ENCODE measurements around the gene CREB3L2.

The CREB3L2 gene

DNA sequence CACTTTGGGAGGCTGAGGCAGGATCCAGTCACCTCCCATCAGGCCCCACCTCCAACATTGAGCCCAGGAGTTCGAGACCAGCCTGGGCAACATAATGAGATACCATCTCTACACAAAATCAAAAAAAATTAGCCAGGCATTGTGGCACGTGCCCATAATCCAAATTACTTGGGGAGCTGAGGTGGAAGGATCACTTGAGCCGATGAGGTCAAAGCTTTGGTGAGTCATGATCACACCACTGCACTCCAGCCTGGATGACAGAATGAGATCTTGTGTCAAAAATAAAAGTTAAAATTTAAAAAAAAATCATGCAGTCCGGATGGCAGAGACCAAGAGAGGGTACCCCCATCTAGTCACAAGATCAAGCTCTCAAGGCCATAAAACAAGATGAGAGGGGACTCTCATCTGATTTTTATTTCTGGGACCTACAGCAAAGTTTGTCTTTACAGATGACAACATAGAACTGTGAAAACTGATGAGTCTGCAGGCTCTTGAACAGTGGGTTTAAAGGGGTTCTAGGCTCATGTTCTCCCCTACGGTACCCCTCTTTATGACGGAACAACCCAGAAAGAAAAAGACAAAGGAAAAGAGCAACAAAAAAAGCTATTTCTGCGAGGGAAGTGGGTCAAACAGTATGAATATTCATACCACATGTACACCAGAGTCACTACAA lies 28.9 kb upstream of the CREB3L2 start:
- no CpG with 5 or more reads among the region's 7 CpGs for WGBS (ENCODE audit: extremely low coverage, insufficient coverage, insufficient read length)
- Histone ChIP-seq H3K4me2 (ENCODE audit: low read length) (no peak overlapping the region), H3K18ac (ENCODE audit: low read length) (no peak overlapping the region), H4K91ac (ENCODE audit: low read depth, low read length) (peak overlapping the region; percentile 20), H2BK12ac (ENCODE audit: low read length) (no peak overlapping the region), H2AFZ (ENCODE audit: insufficient read depth, low read length, poor library complexity) (no peak overlapping the region), H2BK120ac (ENCODE audit: insufficient read depth, low read length, poor library complexity) (no peak overlapping the region), H3K14ac (ENCODE audit: low read length) (no peak overlapping the region), H3K79me2 (ENCODE audit: control insufficient read depth, insufficient read depth, low read length, poor library complexity) (no peaks in the 10 kb centered on the region), H3K4me3 (ENCODE audit: low read depth, low read length) (no peak overlapping the region), H3K27me3 (ENCODE audit: insufficient read depth, low read length) (no peaks in the 10 kb centered on the region), H3K9ac (ENCODE audit: low read length) (no peak overlapping the region), H3K79me1 (ENCODE audit: low read length) (peaks cover 3% of the 10 kb centered on the region), H3K9me3 (ENCODE audit: insufficient read depth, low read depth, low read length) (peaks cover 2% of the 10 kb centered on the region), H4K12ac (ENCODE audit: low read depth, low read length) (no peak overlapping the region), H3K4me1 (ENCODE audit: control insufficient read depth in 1 of 2, insufficient read depth in 2 of 2, low read length in 2 of 2) (no peaks in the 10 kb centered on the region), H2AK5ac (ENCODE audit: low read length) (no peak overlapping the region), H3K36me3 (ENCODE audit: control insufficient read depth in 1 of 2, insufficient read depth in 2 of 2, low read length in 2 of 2) (no peaks in the 10 kb centered on the region), H4K8ac (ENCODE audit: low read depth, low read length) (no peak overlapping the region), H3K23ac (ENCODE audit: low read length) (no peak overlapping the region), H3K4ac (ENCODE audit: low read depth, low read length) (no peak overlapping the region), H3K27ac (ENCODE audit: low read depth, low read length) (no peak overlapping the region), H2BK5ac (ENCODE audit: low read depth, low read length, poor library complexity) (no peak overlapping the region)
- DNase-seq, result peak in 1 of 2 donors; percentile 16

DNA sequence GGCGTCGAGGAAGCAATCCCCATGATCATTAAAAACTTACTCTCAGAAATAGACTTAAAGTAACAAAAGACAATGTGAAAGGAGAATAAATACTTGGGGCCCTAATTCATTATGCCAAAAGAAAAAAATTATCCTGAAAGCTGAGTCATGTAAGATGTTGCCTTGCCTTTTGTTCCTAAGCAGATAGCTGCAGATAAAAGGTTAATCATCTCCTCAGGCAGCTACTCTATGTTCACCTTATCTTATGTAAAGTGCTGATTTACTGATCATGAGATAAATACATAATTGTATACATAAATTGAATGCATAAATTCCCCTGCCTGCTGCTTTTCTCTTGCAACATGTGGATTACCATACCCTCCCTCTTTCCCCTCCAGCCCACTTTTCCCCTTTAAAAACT lies 28.1 kb upstream of the CREB3L2 start:
- Histone ChIP-seq H2BK120ac (ENCODE audit: insufficient read depth, low read length, poor library complexity) (no peak overlapping the region), H3K27ac (ENCODE audit: low read depth, low read length) (no peak overlapping the region), H3K79me2 (ENCODE audit: control insufficient read depth, insufficient read depth, low read length, poor library complexity) (no peaks in the 10 kb centered on the region), H3K79me1 (ENCODE audit: low read length) (peaks cover 3% of the 10 kb centered on the region), H2BK5ac (ENCODE audit: low read depth, low read length, poor library complexity) (no peak overlapping the region), H3K4me2 (ENCODE audit: low read length) (no peak overlapping the region), H2BK12ac (ENCODE audit: low read length) (no peak overlapping the region), H3K4me1 (ENCODE audit: control insufficient read depth in 1 of 2, insufficient read depth in 2 of 2, low read length in 2 of 2) (no peaks in the 10 kb centered on the region), H3K18ac (ENCODE audit: low read length) (no peak overlapping the region), H3K4ac (ENCODE audit: low read depth, low read length) (no peak overlapping the region), H3K14ac (ENCODE audit: low read length) (no peak overlapping the region), H2AK5ac (ENCODE audit: low read length) (no peak overlapping the region), H4K8ac (ENCODE audit: low read depth, low read length) (no peak overlapping the region), H3K4me3 (ENCODE audit: low read depth, low read length) (no peak overlapping the region), H4K91ac (ENCODE audit: low read depth, low read length) (no peak overlapping the region), H3K9ac (ENCODE audit: low read length) (no peak overlapping the region), H2AFZ (ENCODE audit: insufficient read depth, low read length, poor library complexity) (no peak overlapping the region), H3K36me3 (ENCODE audit: control insufficient read depth in 1 of 2, insufficient read depth in 2 of 2, low read length in 2 of 2) (no peaks in the 10 kb centered on the region), H3K27me3 (ENCODE audit: insufficient read depth, low read length) (no peaks in the 10 kb centered on the region), H3K23ac (ENCODE audit: low read length) (no peak overlapping the region), H3K9me3 (ENCODE audit: insufficient read depth, low read depth, low read length) (peaks cover under 1% of the 10 kb centered on the region), H4K12ac (ENCODE audit: low read depth, low read length) (no peak overlapping the region)
- DNase-seq, result peak; percentile 7 to 52
- no CpG with 5 or more reads among the region's 2 CpGs for WGBS (ENCODE audit: extremely low coverage, insufficient coverage, insufficient read length)

DNA sequence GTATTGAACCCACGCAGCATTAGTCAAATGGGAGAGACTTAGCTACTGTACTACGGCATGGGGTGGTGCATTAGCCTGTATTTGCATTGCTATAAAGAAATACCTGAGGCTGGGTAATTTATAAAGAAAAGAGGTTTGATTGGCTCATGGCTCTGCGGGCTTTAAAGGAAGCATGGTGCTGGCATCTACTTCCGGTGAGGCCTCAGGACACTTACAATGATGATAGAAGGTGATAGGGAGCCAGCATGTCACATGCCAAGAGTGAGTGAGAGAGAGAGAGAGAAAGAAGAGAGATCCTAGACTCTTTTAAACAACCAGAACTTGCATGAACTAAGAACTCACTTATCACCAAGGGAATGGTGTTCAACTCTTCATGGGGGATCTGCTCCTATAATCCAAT lies 27.2 kb upstream of the CREB3L2 start:
- Histone ChIP-seq H3K4me2 (ENCODE audit: low read length) (no peak overlapping the region), H4K12ac (ENCODE audit: low read depth, low read length) (no peak overlapping the region), H3K4ac (ENCODE audit: low read depth, low read length) (no peak overlapping the region), H3K36me3 (ENCODE audit: control insufficient read depth in 1 of 2, insufficient read depth in 2 of 2, low read length in 2 of 2) (peaks cover 0 to 2% of the 10 kb centered on the region in 2 experiments), H3K4me1 (ENCODE audit: control insufficient read depth in 1 of 2, insufficient read depth in 2 of 2, low read length in 2 of 2) (no peaks in the 10 kb centered on the region), H3K18ac (ENCODE audit: low read length) (no peak overlapping the region), H2AK5ac (ENCODE audit: low read length) (no peak overlapping the region), H2AFZ (ENCODE audit: insufficient read depth, low read length, poor library complexity) (no peak overlapping the region), H3K27ac (ENCODE audit: low read depth, low read length) (no peak overlapping the region), H3K4me3 (ENCODE audit: low read depth, low read length) (no peak overlapping the region), H3K14ac (ENCODE audit: low read length) (no peak overlapping the region), H3K23ac (ENCODE audit: low read length) (no peak overlapping the region), H2BK12ac (ENCODE audit: low read length) (no peak overlapping the region), H3K9ac (ENCODE audit: low read length) (no peak overlapping the region), H4K91ac (ENCODE audit: low read depth, low read length) (no peak overlapping the region), H3K27me3 (ENCODE audit: insufficient read depth, low read length) (no peaks in the 10 kb centered on the region), H2BK5ac (ENCODE audit: low read depth, low read length, poor library complexity) (no peak overlapping the region), H3K79me2 (ENCODE audit: control insufficient read depth, insufficient read depth, low read length, poor library complexity) (no peaks in the 10 kb centered on the region), H3K9me3 (ENCODE audit: insufficient read depth, low read depth, low read length) (peaks cover 3% of the 10 kb centered on the region), H2BK120ac (ENCODE audit: insufficient read depth, low read length, poor library complexity) (peak overlapping the region; percentile 20), H4K8ac (ENCODE audit: low read depth, low read length) (no peak overlapping the region), H3K79me1 (ENCODE audit: low read length) (peaks cover 3% of the 10 kb centered on the region)
- DNase-seq, result peak in 1 of 2 donors; percentile 43
- WGBS (ENCODE audit: extremely low coverage, insufficient coverage, insufficient read length), result no CpG with 5 or more reads among the region's 4 CpGs

DNA sequence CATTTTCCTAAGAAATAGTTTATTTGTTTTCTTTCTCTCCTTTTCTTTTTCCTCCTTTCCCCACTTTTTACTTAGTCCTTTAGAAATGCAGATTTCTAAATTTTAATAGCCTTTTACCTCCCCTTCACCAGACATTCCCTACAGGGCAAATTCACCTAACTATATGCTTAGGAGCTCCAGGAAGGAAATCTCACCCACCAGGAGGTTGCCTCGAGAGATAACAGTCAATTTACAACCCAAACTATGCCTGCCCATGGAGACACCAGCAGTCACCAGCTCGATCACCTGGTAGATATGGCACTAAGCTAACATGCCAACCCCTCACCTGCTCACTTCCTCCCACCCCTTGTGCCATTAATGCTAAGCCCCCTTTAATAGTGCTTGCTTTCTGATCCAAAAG lies 25.2 kb upstream of the CREB3L2 start:
- no peak overlapping the region for H2BK12ac ChIP-seq (ENCODE audit: low read length)
- H3K27ac ChIP-seq (ENCODE audit: low read depth, low read length), result no peak overlapping the region
- H3K36me3 ChIP-seq (ENCODE audit: control insufficient read depth in 1 of 2, insufficient read depth in 2 of 2, low read length in 2 of 2), result peaks cover 0 to 2% of the 10 kb centered on the region in 2 experiments
- H4K91ac ChIP-seq (ENCODE audit: low read depth, low read length), result no peak overlapping the region
- no peak overlapping the region for H2BK120ac ChIP-seq (ENCODE audit: insufficient read depth, low read length, poor library complexity)
- no peak overlapping the region for H2AFZ ChIP-seq (ENCODE audit: insufficient read depth, low read length, poor library complexity)
- no peak overlapping the region for H3K9ac ChIP-seq (ENCODE audit: low read length)
- no peak overlapping the region for H3K4me3 ChIP-seq (ENCODE audit: low read depth, low read length)
- no peak overlapping the region for H3K4me2 ChIP-seq (ENCODE audit: low read length)
- H3K14ac ChIP-seq (ENCODE audit: low read length), result no peak overlapping the region
- no peak overlapping the region for H4K8ac ChIP-seq (ENCODE audit: low read depth, low read length)
- H2BK5ac ChIP-seq (ENCODE audit: low read depth, low read length, poor library complexity), result no peak overlapping the region
- H3K9me3 ChIP-seq (ENCODE audit: insufficient read depth, low read depth, low read length), result peaks cover 3% of the 10 kb centered on the region
- no peak overlapping the region for H3K18ac ChIP-seq (ENCODE audit: low read length)
- no peak overlapping the region for H4K12ac ChIP-seq (ENCODE audit: low read depth, low read length)
- no peaks in the 10 kb centered on the region for H3K4me1 ChIP-seq (ENCODE audit: control insufficient read depth in 1 of 2, insufficient read depth in 2 of 2, low read length in 2 of 2)
- no peak overlapping the region for H2AK5ac ChIP-seq (ENCODE audit: low read length)
- no peak for DNase-seq
- H3K27me3 ChIP-seq (ENCODE audit: insufficient read depth, low read length), result no peaks in the 10 kb centered on the region
- no peak overlapping the region for H3K4ac ChIP-seq (ENCODE audit: low read depth, low read length)
- peaks cover 3% of the 10 kb centered on the region for H3K79me1 ChIP-seq (ENCODE audit: low read length)
- H3K23ac ChIP-seq (ENCODE audit: low read length), result no peak overlapping the region
- H3K79me2 ChIP-seq (ENCODE audit: control insufficient read depth, insufficient read depth, low read length, poor library complexity), result no peaks in the 10 kb centered on the region
- WGBS (ENCODE audit: extremely low coverage, insufficient coverage, insufficient read length), result no CpG with 5 or more reads among the region's 2 CpGs
